GM18520 (cell line): ENCODE measurements around the gene NINJ2.

Source experiments
- ATAC-seq: cut with Tn5 transposase; IDR thresholded peaks from one replicate; pipeline ENCODE4 v1.9.1; 2021; ENCODE audit not compliant: unreplicated experiment

Gene NINJ2

DNA sequence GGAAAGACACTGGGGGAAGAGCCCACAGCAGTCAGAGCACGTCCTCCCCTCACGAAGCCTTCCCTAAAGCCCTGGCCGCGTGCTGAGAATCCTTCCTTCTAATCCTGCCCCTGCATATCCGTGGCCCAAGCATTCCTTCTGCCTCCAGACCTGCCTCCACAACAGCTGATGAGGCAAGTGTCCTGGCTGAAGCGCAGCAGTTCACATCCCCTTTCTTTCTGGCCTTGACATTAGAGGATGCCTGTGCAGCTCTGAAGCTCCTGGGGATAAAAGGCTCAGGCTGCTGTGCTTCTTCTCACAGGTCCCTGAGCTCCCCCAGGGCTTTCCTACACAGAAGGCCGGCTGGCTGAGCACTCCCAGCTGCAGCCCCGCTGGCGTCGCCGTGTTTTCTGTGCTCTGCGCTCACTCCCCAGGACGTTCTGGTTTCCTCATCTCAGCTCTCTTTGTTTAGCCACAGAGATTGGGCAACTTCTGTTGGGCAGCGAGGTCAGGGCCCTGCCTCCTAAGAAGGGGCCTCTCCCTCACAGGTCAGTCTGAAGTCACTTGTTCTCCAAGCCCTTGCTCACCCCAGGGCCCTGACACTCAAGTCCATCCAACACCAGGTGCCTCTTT lies 45.8 kb downstream of the NINJ2 start:
- ATAC-seq, result no peak

DNA sequence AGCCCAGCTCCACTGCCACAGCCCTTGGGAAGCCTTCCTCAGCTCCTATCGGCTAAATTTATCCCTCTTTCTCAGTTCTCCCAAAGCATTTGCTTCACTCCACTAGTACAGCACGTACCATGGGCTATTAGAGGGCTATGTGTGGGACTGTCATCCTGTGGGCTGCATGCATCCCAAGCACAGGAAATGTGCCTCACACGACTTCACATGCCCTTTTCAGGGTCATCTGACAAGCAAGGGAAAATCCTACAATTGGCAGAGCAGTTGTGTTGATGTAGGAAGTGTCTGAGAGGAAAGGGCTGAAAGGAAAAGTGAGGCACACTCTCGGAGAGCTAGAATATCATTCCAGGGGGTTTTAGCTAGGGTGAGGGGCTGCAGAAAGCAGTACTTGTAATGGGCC lies 47.6 kb downstream of the NINJ2 start:
- no peak for ATAC-seq

DNA sequence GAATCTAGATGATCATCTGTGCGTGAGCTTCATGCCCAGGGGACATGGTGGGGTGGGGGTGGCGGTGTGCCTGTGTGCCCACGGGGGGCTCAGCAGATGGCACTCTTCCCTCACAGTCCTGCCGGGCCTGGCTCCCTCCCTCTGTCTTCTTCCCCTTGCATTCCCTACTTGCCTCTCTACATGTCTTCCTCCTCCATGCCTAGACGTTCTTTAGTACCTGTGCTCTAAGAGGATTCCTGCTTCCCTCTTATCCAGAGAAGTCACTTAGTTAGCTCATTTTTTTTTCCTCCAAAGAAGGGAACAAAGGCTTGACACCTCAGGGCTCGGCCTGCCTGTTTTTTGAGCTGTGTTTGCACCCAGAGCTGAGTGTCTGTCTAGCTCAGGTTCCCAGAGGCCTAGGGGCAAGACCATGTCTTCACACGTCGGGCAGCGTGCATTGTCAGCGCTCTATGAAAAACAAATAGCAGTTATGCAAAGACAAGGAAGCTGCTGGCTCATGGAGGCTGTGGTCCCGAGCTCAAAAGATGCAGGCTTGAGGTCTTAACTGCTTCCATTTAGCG lies 48.8 kb downstream of the NINJ2 start:
- no peak for ATAC-seq

DNA sequence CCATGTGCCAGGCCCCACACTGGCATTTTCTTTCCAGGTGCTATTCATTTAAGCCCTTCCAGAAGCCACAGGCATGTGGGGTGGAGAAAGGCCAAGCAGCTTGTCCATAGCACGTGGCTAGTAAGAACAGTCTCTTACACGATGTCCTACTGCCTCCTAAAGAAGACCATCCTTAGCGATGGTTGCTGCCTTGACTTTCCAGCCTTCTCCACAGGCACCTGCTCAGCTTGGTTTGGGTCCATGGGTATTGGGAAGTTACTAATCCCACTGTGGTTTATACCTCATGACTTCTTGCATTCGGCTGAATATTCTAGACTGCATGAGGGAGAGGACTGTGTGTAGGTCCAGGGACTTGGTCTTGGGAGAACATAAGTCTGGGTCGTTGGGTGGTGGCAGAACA lies 49.2 kb downstream of the NINJ2 start:
- no peak for ATAC-seq

DNA sequence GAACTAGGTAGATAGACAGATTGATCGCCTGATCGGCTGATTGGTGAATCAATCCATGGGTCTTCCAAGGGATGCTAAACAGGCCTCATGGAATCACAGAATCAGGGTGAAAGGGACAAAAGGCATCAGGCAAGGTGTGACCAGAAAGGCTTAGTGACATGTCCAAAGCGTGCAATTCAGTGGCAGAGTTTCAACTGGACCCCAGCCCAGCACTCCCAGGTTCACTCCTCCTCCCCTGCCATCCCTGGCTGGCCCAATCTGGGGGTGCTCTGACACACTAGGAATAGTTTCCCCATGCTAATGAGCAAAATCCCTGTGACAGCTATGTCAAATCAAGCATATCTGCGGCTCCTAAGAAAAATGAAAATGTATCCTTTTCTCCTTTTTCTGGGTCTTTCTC lies 50.4 kb downstream of the NINJ2 start:
- no peak for ATAC-seq

DNA sequence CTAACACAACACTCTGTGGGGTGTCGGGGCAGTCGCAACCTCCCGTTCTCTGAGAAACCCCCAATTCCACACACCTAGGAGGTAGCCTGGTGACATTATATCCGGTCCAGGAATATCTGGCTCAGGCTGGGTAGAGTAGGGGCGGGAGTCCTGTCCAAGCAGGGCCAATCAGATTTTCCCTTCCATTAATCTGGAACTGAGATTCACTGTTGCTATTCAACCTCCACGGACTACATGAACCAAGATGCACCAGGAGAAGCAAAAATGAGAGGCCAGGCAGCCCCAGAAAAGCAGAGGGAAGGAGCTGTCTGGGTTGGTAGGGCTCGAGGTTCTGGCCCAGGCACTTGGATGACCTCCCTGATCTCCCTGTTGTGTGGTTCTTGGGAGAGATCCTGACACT lies 51.0 kb downstream of the NINJ2 start:
- ATAC-seq, result no peak

DNA sequence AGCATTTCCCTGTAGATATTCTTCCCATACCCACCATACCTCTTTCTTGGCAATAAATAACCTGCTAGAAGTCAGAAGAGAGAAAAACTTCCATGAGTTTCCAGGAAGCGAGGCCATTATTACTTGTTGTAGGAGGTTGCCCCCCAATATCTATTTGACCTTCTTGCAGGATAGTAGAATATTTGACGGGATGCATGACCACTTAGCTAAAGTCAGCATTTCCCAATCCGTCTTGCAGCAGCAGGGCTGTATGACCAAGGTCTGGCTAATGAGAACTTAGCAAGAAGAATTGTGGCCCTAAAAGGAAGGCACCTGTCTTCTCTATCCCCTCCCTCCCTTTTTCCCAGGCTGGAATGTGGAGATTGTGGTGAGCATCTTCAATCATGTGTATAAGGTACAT lies 51.5 kb downstream of the NINJ2 start:
- no peak for ATAC-seq

DNA sequence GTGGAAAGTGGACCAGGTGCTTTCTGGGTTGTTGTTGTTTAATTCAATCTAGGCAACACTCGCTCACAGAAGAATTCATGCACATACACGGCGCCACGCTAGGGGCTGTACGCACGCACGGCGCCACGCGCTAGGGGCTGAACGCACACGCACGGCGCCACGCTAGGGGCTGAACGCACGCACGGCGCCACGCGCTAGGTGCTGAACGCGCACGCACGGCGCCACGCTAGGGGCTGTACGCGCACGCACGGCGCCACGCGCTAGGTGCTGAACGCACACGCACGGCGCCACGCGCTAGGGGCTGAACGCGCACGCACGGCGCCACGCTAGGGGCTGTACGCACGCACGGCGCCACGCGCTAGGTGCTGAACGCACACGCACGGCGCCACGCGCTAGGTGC lies 54.3 kb downstream of the NINJ2 start:
- ATAC-seq, result no peak

DNA sequence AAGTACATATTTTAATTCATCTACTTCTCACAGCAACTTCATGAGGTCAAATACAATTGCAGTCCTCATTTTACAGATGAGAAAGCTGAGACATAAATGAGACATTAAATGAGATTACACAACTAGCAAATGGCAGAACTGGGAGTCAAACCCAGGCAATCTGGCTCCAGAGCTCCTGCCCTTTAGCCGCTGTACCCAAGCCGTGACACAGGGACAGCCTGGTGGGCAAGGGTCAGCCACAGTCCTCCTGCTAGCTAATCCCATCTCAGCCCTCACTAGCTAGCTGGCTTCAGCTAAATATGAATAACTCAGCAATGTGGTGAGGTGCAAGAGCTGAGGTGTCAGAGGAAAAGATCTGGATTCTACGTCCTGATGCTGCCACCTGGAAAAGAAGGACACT lies 54.8 kb downstream of the NINJ2 start:
- ATAC-seq, result no peak

DNA sequence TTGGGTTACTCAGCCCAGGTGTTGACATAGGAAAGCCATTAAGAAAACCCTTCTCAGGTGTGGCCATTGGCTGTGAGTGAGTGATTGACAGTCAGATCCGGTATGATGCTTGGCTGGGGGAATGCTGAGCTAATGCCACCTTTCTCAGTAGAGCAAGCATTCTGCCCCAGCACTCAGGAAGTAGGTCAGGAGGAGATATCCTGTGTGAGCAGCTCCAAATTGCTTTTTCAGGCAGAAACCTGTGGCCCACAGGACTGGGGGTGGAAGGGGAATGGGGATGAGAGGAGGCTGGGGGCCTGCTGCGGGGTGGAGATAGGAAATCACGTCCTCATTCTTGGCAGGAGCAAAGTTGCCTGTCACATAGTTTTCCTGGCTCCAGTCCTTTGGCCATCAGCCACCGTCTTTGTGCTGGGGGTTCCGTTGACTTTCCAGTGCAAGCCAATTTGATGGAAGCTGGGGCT lies 55.7 kb downstream of the NINJ2 start:
- ATAC-seq, result no peak

DNA sequence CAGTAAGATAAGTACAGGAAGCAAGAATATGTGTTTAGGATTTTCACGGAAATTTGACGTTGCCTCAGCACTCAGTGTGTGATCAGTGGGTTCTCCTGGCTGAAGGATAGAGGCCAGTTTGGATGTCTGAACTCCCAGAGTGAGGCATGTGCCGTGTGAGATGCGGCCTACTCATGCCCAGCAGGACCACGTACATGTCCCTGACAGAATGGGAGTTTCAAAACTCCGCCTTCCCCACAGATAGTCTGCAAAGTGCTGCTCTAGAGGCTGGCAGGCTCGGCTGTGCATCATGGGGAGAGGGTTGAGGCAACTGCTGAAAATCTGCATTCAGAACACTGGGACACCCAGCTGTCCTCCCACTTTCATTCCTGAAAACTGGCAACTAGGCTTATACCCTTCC lies 58.3 kb downstream of the NINJ2 start:
- no peak for ATAC-seq

DNA sequence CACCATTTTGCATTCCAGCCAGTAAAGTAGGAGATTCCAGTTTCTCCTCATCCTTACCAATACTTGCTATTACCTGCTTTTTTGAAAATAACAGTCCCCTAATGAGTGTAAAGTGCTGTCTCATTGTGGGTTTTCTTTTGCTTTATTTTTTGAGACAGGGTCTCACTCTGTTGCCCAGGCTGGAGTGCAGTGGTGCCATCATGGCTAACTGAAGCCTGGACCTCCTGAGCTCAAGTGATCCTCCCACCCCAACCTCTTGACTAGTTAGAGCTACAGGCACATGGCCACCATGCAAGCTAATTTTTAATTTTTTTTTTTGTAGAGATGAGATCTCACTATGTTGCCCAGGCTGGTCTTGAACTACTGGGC lies 60.6 kb downstream of the NINJ2 start:
- no peak for ATAC-seq

DNA sequence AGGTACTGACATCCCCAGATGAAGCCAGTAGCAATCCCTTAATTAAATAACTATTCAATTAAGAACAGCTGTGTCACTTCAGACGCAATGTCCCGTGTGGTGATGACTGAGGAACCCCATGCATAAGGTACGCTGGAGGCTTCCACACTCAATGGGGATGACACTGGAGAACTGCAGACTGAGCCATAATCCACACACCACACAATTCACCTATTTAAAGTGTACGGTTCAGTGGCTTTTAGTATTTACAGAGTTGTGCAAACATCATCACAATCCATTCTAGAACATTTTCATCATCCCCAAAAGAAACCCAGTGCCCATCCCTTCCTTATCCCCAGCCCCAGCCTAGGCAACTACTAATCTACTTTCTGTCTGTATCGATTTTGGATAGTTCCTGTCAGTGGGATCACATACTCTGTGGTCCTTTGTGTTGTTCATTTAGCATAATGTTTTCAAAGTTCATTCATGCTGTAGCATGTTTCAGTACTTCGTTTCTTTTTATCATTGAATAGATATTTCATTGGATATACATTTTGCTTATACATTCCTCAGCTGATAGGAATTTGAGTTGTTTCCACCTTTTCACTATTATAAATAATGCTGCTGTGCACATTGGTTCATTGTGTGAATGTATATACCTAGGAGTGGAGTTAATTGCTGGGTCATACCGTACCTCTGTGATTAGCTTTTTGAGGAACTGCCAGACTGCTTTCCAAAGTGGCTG lies 61.1 kb downstream of the NINJ2 start:
- no peak for ATAC-seq

DNA sequence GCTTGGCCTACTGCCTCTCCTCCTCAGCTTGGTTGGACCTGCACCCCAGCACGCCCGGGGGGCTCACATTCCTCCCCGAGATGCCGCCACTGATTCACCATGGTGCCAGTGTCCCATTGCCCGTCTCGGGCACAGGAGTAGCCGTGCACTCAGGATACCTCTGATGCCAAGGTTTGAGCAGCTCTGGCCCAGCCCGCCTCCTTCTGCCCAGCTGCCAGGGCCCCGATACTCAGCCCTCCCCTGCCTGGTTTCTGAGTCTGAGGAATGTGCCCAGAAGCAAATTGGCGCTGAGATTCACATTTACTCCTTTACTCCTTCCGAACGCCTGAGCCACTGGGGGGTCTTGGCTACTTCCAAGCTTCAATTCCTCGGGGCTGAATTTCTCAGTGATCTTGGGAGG lies 63.5 kb downstream of the NINJ2 start:
- ATAC-seq, result no peak

DNA sequence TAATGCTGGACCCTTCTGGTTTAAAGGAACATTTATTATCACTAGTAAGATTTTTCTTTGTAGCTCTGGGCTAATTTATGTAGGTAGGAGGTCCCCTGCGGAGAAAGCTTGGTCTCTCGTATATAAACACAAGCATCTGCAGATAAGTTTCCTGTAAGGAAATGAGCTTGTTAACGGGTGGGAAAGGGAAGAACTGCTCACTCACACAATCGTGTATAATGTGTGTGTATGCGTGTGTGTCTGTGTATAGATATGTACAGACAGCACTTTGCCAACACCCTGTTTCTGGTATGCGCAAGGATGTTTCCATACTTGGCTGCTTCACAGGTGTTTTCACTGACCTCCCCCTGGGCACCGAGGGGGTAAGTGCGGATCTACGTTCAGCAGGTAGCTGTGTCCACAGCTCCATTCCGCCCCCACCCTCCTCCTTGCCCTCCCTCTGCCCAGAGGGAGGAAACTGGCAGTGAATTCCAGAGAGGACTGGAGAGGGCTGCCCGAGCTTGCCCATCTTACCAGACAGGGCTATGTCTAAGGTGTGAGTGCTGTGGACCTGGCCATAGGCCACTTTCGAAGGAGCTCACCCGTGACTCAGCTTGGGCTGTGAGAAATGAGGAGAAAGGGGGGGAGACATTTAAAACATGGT lies 65.2 kb downstream of the NINJ2 start:
- no peak for ATAC-seq

DNA sequence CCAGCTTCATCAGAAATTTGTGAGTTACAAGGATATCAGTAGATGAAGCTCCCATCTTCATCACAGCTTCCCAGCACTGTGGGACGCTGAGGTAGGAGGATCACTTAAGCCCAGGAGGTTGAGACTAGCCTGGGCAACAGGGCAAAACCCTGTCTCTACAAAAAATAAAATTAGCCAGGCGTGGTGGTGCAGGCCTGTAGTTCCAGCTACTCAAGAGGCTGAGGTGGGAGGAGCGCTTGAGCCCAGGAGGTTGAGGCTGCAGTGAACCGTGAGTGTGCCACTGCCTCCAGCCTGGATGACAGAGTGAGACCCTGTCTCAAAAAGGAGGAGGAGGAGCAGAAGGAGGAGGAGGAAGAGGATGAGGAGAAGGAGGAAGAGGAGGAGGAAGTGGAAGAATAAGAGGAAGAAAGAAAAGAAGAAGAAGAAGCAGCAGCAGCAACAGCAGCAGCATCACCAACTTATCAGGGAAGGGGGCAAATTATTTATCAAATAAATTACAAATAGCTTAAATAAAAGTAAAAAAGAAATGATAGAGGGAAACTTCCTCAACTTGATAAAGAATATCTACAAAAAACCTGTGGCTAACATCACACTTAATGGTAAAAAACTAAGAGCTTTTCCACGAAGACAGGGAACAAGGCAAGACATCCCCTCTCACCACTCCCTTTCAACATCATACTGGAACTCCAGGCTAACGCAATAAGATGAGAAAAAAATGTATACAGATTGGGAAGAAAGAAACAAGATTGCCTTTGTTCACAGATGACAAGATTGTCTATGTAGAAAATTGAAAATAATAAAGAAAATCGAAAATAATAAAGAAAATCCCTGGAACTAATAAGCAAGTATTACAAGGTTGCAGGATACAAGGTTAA lies 69.6 kb downstream of the NINJ2 start:
- ATAC-seq, result no peak

DNA sequence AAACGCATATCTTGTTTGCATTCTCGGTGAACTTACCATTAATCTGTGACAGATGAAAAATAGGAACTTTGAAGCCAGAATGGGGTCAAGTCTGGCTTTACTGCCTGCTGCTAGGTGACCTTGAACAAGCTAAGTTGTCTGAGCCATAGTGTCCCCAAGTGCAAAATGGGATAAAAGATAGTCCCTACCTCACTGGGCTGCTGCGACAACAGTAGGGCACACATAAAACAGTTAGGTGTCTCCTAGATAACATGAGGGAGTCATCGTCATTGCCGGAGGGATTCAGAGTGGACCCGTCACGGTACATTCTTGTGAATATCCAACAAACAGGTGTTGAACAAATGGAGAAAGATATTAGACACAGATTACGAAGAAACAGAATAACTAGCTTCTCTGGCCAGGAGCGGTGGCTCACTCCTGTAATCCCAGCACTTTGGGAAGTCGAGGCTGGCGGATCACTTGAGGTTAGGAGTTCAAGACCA lies 71.2 kb downstream of the NINJ2 start:
- ATAC-seq, result no peak

DNA sequence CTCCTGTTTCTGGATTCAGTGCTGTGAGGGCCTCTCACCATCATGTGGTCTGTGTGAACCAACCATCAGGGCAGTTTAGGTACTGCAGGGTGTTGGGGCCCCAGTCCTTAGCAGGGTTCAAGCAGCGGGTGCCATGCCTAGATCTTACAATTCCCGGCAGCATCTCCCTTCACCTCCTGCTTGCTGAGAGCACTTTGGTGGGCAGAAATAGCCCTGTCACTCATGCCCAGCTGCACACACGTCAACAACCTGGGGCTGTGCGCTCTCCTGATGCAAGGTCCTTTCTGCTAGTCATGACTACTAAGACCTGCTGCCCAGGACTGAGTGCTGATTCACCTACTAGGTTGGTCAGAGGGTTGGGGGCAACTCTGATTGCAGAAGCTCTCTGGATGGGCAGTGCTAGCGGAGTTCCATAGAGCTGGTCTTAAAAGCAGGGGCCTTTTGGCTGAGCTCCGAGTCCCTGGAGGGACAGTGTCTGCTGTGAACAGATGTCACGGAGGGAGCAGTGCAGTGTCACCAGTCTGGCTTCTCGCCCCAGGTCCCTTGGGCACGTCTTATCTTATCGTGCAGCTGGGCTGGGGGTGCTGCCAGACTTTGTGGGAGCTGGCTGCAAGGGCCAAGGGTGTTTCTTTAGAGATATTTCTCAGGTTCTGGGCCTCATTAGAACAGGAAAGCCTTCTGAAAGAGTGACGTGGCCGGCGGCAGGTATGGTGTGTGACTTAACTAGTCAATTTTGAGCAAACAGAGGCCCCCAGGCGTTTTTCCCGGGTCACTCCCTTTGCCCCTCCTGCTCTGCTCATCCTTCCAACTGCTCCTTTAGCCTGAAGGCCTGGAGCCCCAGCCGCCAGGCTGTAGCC lies 71.8 kb downstream of the NINJ2 start:
- ATAC-seq, result no peak

DNA sequence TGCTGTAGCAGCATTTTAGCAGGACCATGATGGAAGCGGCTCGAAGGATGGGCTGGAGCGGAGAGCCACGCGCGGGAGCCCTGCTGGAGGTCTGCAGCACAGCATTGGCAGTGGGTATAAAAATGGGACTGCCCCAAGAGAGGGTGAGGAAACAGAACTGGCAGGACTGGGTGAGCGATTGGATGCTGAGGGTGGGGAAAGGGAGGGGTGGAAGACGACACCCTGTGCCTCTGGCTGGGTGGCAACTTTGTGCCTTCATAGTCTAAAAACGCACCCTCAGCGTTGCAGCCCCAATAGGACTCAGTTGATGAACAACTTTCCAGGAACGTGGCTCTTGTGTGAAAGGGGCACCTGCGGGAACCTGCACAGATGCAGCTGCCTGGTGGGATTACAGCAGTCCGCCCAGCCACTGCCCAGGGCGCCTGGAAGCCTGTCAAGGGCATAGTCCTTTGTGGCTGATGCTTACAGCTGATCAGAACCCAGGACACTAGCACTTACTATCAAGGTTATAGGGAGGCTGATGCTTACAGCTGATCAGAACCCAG lies 73.0 kb downstream of the NINJ2 start:
- ATAC-seq, result no peak

DNA sequence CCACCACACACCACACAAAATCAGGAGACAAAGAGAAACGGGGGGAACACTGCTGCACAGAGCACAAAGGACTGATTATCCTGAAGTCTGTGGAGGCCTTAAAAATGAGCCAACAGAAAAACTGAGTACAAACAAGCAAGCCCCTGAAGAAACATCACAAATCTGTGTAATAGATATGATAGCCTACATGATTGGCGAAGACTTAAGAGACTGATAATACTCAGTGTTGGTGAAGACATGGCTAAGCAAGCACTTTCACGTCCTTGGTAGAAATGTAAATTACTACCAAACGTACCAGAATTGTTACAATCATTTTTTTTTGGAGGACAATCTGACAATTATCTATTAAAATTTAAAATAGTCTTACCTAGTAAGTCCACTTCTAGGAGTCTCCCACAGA lies 74.6 kb downstream of the NINJ2 start:
- no peak for ATAC-seq
